H1 (cell line): ENCODE data around the gene QSOX2. TPM values are rescaled to one million over a fixed set of nuclear protein-coding genes. Genes with fewer than 3 reads are reported as not detected.

Experiments
- CTCF ChIA-PET: fragments of 300-600 bp; sonication (Branson Sonifier 250); formaldehyde crosslinking; loops from one replicate; lab custom pipeline; 2021; ENCODE audit not compliant: partially characterized antibody; lab: Charles Lee
- POLR2A ChIA-PET: fragments of 300-600 bp; sonication (Branson Sonifier 250); formaldehyde crosslinking; loops from one replicate; lab custom pipeline; 2021; ENCODE audit warnings: inconsistent platforms; ENCODE audit not compliant: partially characterized antibody; lab: Charles Lee
- DNase-seq, 2 experiments: peaks; one replicate each; pipeline versions ENCODE4 v3.0.0 to v3.0.0-alpha.2; 2010 to 2022; ENCODE audit warnings: low spot score in 2 of 2, low read depth in 1 of 2, mixed read lengths in 1 of 2
- FAIRE-seq: peaks from 2 replicates; lab custom pipeline; 2011; peaks lifted over from hg19 to GRCh38; lab: Jason Lieb, UNC
- H2AFZ ChIP-seq: 2 replicates; pipeline ENCODE4 v1.8.1; 2012; ENCODE audit warnings: low read length, inconsistent platforms
- H2AK5ac ChIP-seq: 2 replicates; pipeline ENCODE4 v1.6.1; 2013; ENCODE audit warnings: low read depth, low read length
- H2BK120ac ChIP-seq: replicated peaks from 2 replicates; pipeline ENCODE3; 2013; ENCODE audit warnings: low read depth, low read length, inconsistent platforms
- H2BK12ac ChIP-seq: 2 replicates; pipeline ENCODE4 v1.6.1; 2013; ENCODE audit warnings: low read depth, low read length
- H2BK15ac ChIP-seq: 2 replicates; pipeline ENCODE4 v1.6.1; 2013; ENCODE audit warnings: low read length
- H2BK20ac ChIP-seq: 2 replicates; pipeline ENCODE4 v1.6.1; 2013; ENCODE audit warnings: low read length
- H2BK5ac ChIP-seq: 2 replicates; pipeline ENCODE4 v1.6.1; 2013; ENCODE audit warnings: low read depth, low read length
- H3K14ac ChIP-seq: 2 replicates; pipeline ENCODE4 v1.6.1; 2013; ENCODE audit warnings: inconsistent platforms; ENCODE audit not compliant: insufficient read length
- H3K18ac ChIP-seq: 2 replicates; pipeline ENCODE4 v1.6.1; 2013; ENCODE audit warnings: low read length; ENCODE audit errors: extremely low read depth
- H3K23ac ChIP-seq: 2 replicates; pipeline ENCODE4 v1.6.1; 2013; ENCODE audit warnings: inconsistent platforms; ENCODE audit not compliant: insufficient read length
- H3K23me2 ChIP-seq: 2 replicates; pipeline ENCODE4 v1.6.1; 2013; ENCODE audit warnings: low read depth, low read length
- H3K27ac ChIP-seq: 2 replicates; pipeline ENCODE4 v1.6.1; 2011; ENCODE audit warnings: low read depth, low read length, inconsistent platforms
- H3K27me3 ChIP-seq, 4 experiments: replicated peaks in 1 of 4; 1 replicate in 1 of 4; 2 replicates in 3 of 4; pipeline versions ENCODE4 v1.6.1 to v1.8.1; 2011 to 2013; ENCODE audit warnings: low read length in 3 of 4, mild to moderate bottlenecking in 3 of 4, inconsistent platforms in 2 of 4, mixed read lengths in 2 of 4, moderate library complexity in 1 of 4; ENCODE audit not compliant: control insufficient read depth in 3 of 4, insufficient read depth in 3 of 4; ENCODE audit errors: extremely low read depth in 1 of 4
- H3K36me3 ChIP-seq, 4 experiments: 2 replicates each; pipeline versions ENCODE4 v1.6.1 to v1.8.1; 2011 to 2013; ENCODE audit warnings: mild to moderate bottlenecking in 4 of 4, low read length in 3 of 4, moderate library complexity in 2 of 4, control low read depth in 1 of 4, inconsistent platforms in 1 of 4; ENCODE audit not compliant: insufficient read depth in 4 of 4, control insufficient read depth in 2 of 4
- H3K4ac ChIP-seq: replicated peaks from 2 replicates; pipeline ENCODE3; 2013; ENCODE audit warnings: low read length, low read depth, mixed read lengths, inconsistent platforms; ENCODE audit not compliant: insufficient read length
- H3K4me1 ChIP-seq, 4 experiments: replicated peaks in 1 of 4; 1 replicate in 1 of 4; 2 replicates in 3 of 4; pipeline versions ENCODE4 v1.6.1 to v1.8.1; 2011 to 2013; ENCODE audit warnings: low read length in 3 of 4, inconsistent platforms in 2 of 4, mixed read lengths in 1 of 4; ENCODE audit not compliant: insufficient read depth in 4 of 4, control insufficient read depth in 3 of 4
- H3K4me2 ChIP-seq, 2 experiments: 2 replicates each; pipeline versions ENCODE4 v1.6.1 to v1.8.1; 2011 to 2013; ENCODE audit warnings: low read depth in 2 of 2, low read length in 2 of 2, control low read depth in 1 of 2, inconsistent platforms in 1 of 2, mild to moderate bottlenecking in 1 of 2; ENCODE audit not compliant: insufficient read depth in 1 of 2
- H3K4me3 ChIP-seq, 4 experiments: fragments of 200-600, 300-600 bp in 1 of 4; sonication (generic), shearing (Covaris generic), sonication (Bioruptor Twin) in 1 of 4; 2 replicates each; pipeline versions ENCODE4 v1.5.1 to v1.8.1; 2011 to 2016; ENCODE audit warnings: low read length in 4 of 4, low read depth in 3 of 4, control low read depth in 2 of 4, inconsistent platforms in 2 of 4, mild to moderate bottlenecking in 2 of 4, mixed read lengths in 1 of 4, moderate library complexity in 1 of 4; ENCODE audit not compliant: insufficient read depth in 2 of 4; ENCODE audit errors: extremely low read depth in 1 of 4
- H3K56ac ChIP-seq: replicated peaks from 2 replicates; pipeline ENCODE3; 2013; ENCODE audit warnings: low read depth, mild to moderate bottlenecking, mixed read lengths, low read length, inconsistent platforms; ENCODE audit not compliant: insufficient read length
- H3K79me1 ChIP-seq: 2 replicates; pipeline ENCODE4 v1.6.1; 2013; ENCODE audit warnings: low read depth, low read length, control low read depth
- H3K79me2 ChIP-seq, 2 experiments: 2 replicates each; pipeline versions ENCODE4 v1.6.1 to v1.8.1; 2012 to 2013; ENCODE audit warnings: low read length in 2 of 2, mild to moderate bottlenecking in 2 of 2, inconsistent platforms in 1 of 2; ENCODE audit not compliant: insufficient read depth in 2 of 2, control insufficient read depth in 1 of 2
- H3K9ac ChIP-seq, 4 experiments: replicated peaks in 1 of 4; 1 replicate in 1 of 4; 2 replicates in 3 of 4; pipeline versions ENCODE4 v1.6.1 to v1.8.1; 2011 to 2013; ENCODE audit warnings: low read depth in 3 of 4, low read length in 3 of 4, control low read depth in 2 of 4, mild to moderate bottlenecking in 2 of 4, moderate library complexity in 2 of 4, inconsistent platforms in 1 of 4; ENCODE audit errors: extremely low read depth in 1 of 4
- H3K9me3 ChIP-seq, 2 experiments: 2 replicates each; pipeline versions ENCODE4 v1.6.1 to v1.8.1; 2012 to 2013; ENCODE audit warnings: mild to moderate bottlenecking in 2 of 2, moderate library complexity in 2 of 2, control low read depth in 1 of 2, inconsistent platforms in 1 of 2, low read depth in 1 of 2, low read length in 1 of 2, mixed read lengths in 1 of 2; ENCODE audit not compliant: insufficient read depth in 2 of 2
- H4K20me1 ChIP-seq, 2 experiments: replicated peaks in 1 of 2; 2 replicates each; pipeline versions ENCODE3 to v1.8.1; 2011 to 2013; ENCODE audit warnings: inconsistent platforms in 2 of 2, low read length in 2 of 2, mild to moderate bottlenecking in 1 of 2; ENCODE audit not compliant: insufficient read depth in 2 of 2, control insufficient read depth in 1 of 2
- H4K5ac ChIP-seq: 2 replicates; pipeline ENCODE4 v1.6.1; 2013; ENCODE audit warnings: low read length, low read depth, mixed read lengths, inconsistent platforms; ENCODE audit not compliant: insufficient read length
- H4K8ac ChIP-seq: 2 replicates; pipeline ENCODE4 v1.8.0; 2013; ENCODE audit warnings: mild to moderate bottlenecking, moderate library complexity, low read length, inconsistent platforms; ENCODE audit not compliant: insufficient read depth; ENCODE audit errors: extremely low read depth
- H4K91ac ChIP-seq: replicated peaks from 2 replicates; pipeline ENCODE3; 2013; ENCODE audit warnings: low read length, mixed read lengths, inconsistent platforms; ENCODE audit not compliant: insufficient read length
- BACH1 ChIP-seq: IDR thresholded peaks from 2 replicates; pipeline ENCODE4 v1.6.1; 2012; ENCODE audit warnings: low read length, improper control_type of control experiment
- CTBP2 ChIP-seq: IDR thresholded peaks from 2 replicates; pipeline ENCODE4 v1.7.0; 2011; ENCODE audit warnings: borderline replicate concordance, mild to moderate bottlenecking, moderate library complexity, mixed read lengths, low read length; ENCODE audit not compliant: insufficient read depth, insufficient read length
- CTCF ChIP-seq, 3 experiments: IDR thresholded peaks; 1 replicate in 2 of 3; 2 replicates in 1 of 3; pipeline versions ENCODE4 v1.5.1 to v1.6.1; 2011; ENCODE audit warnings: low read length in 3 of 3, mild to moderate bottlenecking in 3 of 3, inconsistent platforms in 2 of 3, low read depth in 1 of 3, moderate library complexity in 1 of 3; ENCODE audit not compliant: insufficient read depth in 1 of 3; ENCODE audit errors: control extremely low read depth in 1 of 3
- EP300 ChIP-seq, 2 experiments: IDR thresholded peaks; 1 replicate in 1 of 2; 2 replicates in 1 of 2; pipeline ENCODE4 v1.6.1; 2011 to 2012; ENCODE audit warnings: low read depth in 2 of 2, low read length in 2 of 2, mild to moderate bottlenecking in 2 of 2, borderline replicate concordance in 1 of 2, inconsistent platforms in 1 of 2, moderate library complexity in 1 of 2
- HDAC6 ChIP-seq: IDR thresholded peaks from one replicate; pipeline ENCODE4 v1.7.1; 2012; ENCODE audit warnings: low read depth, mild to moderate bottlenecking, inconsistent platforms, low read length, moderate library complexity
- KDM1A ChIP-seq: fragments of 200-600, 300-600 bp; sonication (generic); IDR thresholded peaks from 2 replicates; pipeline ENCODE4 v1.7.1; 2016; ENCODE audit warnings: mild to moderate bottlenecking, low read length, borderline replicate concordance
- POU5F1 ChIP-seq: IDR thresholded peaks from 2 replicates; pipeline ENCODE4 v1.6.1; 2011; ENCODE audit warnings: low read depth, mild to moderate bottlenecking, low read length, moderate library complexity
- RAD21 ChIP-seq, 2 experiments: IDR thresholded peaks in 1 of 2; conservative IDR thresholded peaks in 1 of 2; 2 replicates each; pipeline ENCODE4 v1.6.1; 2011; ENCODE audit warnings: low read depth in 2 of 2, low read length in 2 of 2, improper control_type of control experiment in 1 of 2, inconsistent platforms in 1 of 2, mild to moderate bottlenecking in 1 of 2, moderate library complexity in 1 of 2
- SP1 ChIP-seq: IDR thresholded peaks from 2 replicates; pipeline ENCODE4 v1.6.1; 2011; ENCODE audit warnings: low read depth, low read length
- SUZ12 ChIP-seq: fragments of 200-600 bp; sonication (generic); IDR thresholded peaks from 2 replicates; pipeline ENCODE4 v1.6.1; 2012; ENCODE audit warnings: mild to moderate bottlenecking, inconsistent platforms, low read length, moderate library complexity, mixed read lengths
- WGBS, 2 experiments: shearing (Covaris generic) in 1 of 2; methylation state at CpG; one replicate each; pipeline versions ENCODE4 v1.1.6 to v1.1.7; 2013 to 2015; ENCODE audit warnings: low lambda C conversion rate in 2 of 2, mixed read lengths in 2 of 2, inconsistent platforms in 1 of 2, low coverage in 1 of 2, missing lambda C conversion rate in 1 of 2; ENCODE audit not compliant: insufficient replicate concordance in 2 of 2, insufficient coverage in 1 of 2, insufficient read length in 1 of 2; ENCODE audit errors: extremely low coverage in 1 of 2, missing lambda C conversion rate in 1 of 2; 5-methylcytosine and 5-hydroxymethylcytosine counted together
- polyA plus RNA-seq, 7 experiments: library from polyadenylated mRNA; depleted of rRNA in 3 of 7; stranded (reverse) in 5 of 7; unstranded in 2 of 7; fragments of >200 nt in 5 of 7; fragments of 200-250 nt in 2 of 7; gene quantifications; 1 replicate in 5 of 7; 2 replicates in 1 of 7; 4 replicates in 1 of 7; pipeline versions ENCODE4 v1.2.1 to v1.2.3, GENCODE V29; 2011 to 2013; ENCODE audit warnings: missing spikeins in 2 of 7, mixed read lengths in 2 of 7
- total RNA-seq: library from RNA; stranded (reverse); fragmentation: NEBNext Ultra II Directional; extraction: Animal tissue kit (Norgen Biotek cat#: 25700); gene quantifications from 2 replicates; pipeline ENCODE4 v1.2.1, GENCODE V29; 2021

Gene QSOX2
- total and polyA plus RNA-seq, 2 of the 8 experiments (the other 6 are each of a cell fraction or from before 2014, with no cell fraction given), result 18.0 to 28.6 TPM

GRCh38 chr9:136278221-136278620 lies 32.6 kb upstream of the QSOX2 start:
- no peak overlapping the region for H3K18ac ChIP-seq
- H3K4me1 ChIP-seq, result no peaks in the 10 kb centered on the region; a peak in 2 of 7 replicates
- no peak overlapping the region for H3K9ac ChIP-seq
- ChIA-PET POLR2A (interaction anchor here (0.7 to 0.8 kb wide), 2 partner anchors 48 to 261 kb away, joined by 3 read pairs; no protein-coding TSS in a partner anchor), CTCF (interaction anchor here (0.8 to 3.0 kb wide), 18 partner anchors 9 to 262 kb away, joined by 3 to 21 read pairs (median 4); partner anchors contain the start of gene CCDC187)
- H4K91ac ChIP-seq, result no peak overlapping the region
- no peak overlapping the region for H3K27ac ChIP-seq
- H3K79me1 ChIP-seq, result no peaks in the 10 kb centered on the region
- no peak overlapping the region for H3K4ac ChIP-seq
- TF ChIP-seq RAD21 (IDR thresholded peaks at IDR 0.05 in 1 of 2, conservative IDR thresholded peaks at IDR 0.05 in 1 of 2; ENCODE audit: low read depth in 2 of 2, low read length in 2 of 2) (no peak), KDM1A (no peak), SUZ12 (no peak), CTCF (IDR thresholded peaks at IDR 0.05; ENCODE audit: control extremely low read depth in 1 of 3, insufficient read depth in 1 of 3, low read depth in 1 of 3, low read length in 3 of 3) (no peak), BACH1 (no peak), EP300 (IDR thresholded peaks at IDR 0.05; ENCODE audit: borderline replicate concordance in 1 of 2, low read depth in 2 of 2, low read length in 2 of 2) (no peak), HDAC6 (no peak), CTBP2 (no peak), POU5F1 (no peak), SP1 (no peak)
- no peak overlapping the region for H2BK120ac ChIP-seq
- no peaks in the 10 kb centered on the region for H3K36me3 ChIP-seq
- no peak overlapping the region for H3K23ac ChIP-seq
- H2BK5ac ChIP-seq, result no peak overlapping the region
- H2AK5ac ChIP-seq, result no peak overlapping the region
- 85% methylated on average over 9 of the region's 9 CpGs; no CpG with 5 or more reads in 1 of the 2 experiments for WGBS, 2 experiments
- no peak overlapping the region for H2BK15ac ChIP-seq
- H3K14ac ChIP-seq, result no peak overlapping the region
- no peak overlapping the region for H2BK20ac ChIP-seq
- no peak overlapping the region for H3K4me2 ChIP-seq
- H4K20me1 ChIP-seq, result no peaks in the 10 kb centered on the region
- no peaks in the 10 kb centered on the region for H3K79me2 ChIP-seq
- no peak overlapping the region for H3K56ac ChIP-seq
- H3K4me3 ChIP-seq, result no peak overlapping the region
- H4K5ac ChIP-seq, result no peak overlapping the region
- no peaks in the 10 kb centered on the region for H3K27me3 ChIP-seq
- H4K8ac ChIP-seq, result peak overlapping the region; percentile 45; the same call in 1 of the 2 replicates
- H2AFZ ChIP-seq, result no peak overlapping the region
- 0 out of 2 replicates have a peak overlapping the region, but pooled peaks have one; percentile 17 for H2BK12ac ChIP-seq
- no peak for FAIRE-seq
- no peak for DNase-seq
- H3K23me2 ChIP-seq, result no peaks in the 10 kb centered on the region
- H3K9me3 ChIP-seq, result no peaks in the 10 kb centered on the region
